Measurements from ENCODE around the gene FMO3. TPM values are rescaled to one million over a fixed set of nuclear protein-coding genes. Genes with fewer than 3 reads are reported as not detected.

The FMO3 gene
- total RNA-seq (2021), result not detected in 2 replicates
- not detected for Bru-seq, nascent RNA
- BruChase-seq, experiment 1, labeled RNA remaining after a 2-hour chase, result not detected
- not detected for BruChase-seq, experiment 2, labeled RNA remaining after a 6-hour chase
- long read RNA-seq, result 0 reads

- H4K20me1 ChIP-seq (ENCODE audit: insufficient read depth), result no peaks in the 10 kb centered on the region
- no peaks in the 10 kb centered on the region for H3K4me1 ChIP-seq (replicated peaks; ENCODE audit: insufficient read depth)
- no peak within 1 kb of the TSS for H2AFZ ChIP-seq
- ChIA-PET POLR2A (ENCODE audit: unreplicated experiment) (no interaction called here), CTCF (interaction anchor here (0.6 kb wide), 1 partner anchor 9 kb away, joined by 5 read pairs; no protein-coding TSS in a partner anchor)
- no peak within 1 kb of the TSS for H3K27ac ChIP-seq
- H3K79me2 ChIP-seq (ENCODE audit: low read depth), result no peaks in the 10 kb centered on the region
- H3K36me3 ChIP-seq (ENCODE audit: low read depth), result no peaks in the 10 kb centered on the region
- intact Hi-C loops (cut with micrococcal nuclease; ENCODE audit: unreplicated experiment), result no loop called here
- no peak for DNase-seq
- H3F3A ChIP-seq (ENCODE audit: insufficient read depth, low read depth), result no peaks in the 10 kb centered on the region
- BruUV-seq (replicated peaks), result no TSS peak
- H3K9me2 ChIP-seq (ENCODE audit: insufficient read depth), result peaks cover 6% of the 10 kb centered on the region; the same call in 1 of the 2 replicates
- no peaks in the 10 kb centered on the region for H3K9me3 ChIP-seq (ENCODE audit: insufficient read depth, low read depth)
- H3K4me2 ChIP-seq, result no peak within 1 kb of the TSS
- H3K4me3 ChIP-seq, result no peak within 1 kb of the TSS
- TF ChIP-seq EZH2 (IDR thresholded peaks at IDR 0.05; ENCODE audit: low read depth) (no peak), CTCF (conservative IDR thresholded peaks at IDR 0.05) (no peak)
- H3K27me3 ChIP-seq (ENCODE audit: insufficient read depth, low read depth), result no peaks in the 10 kb centered on the region
Observed at GRCh38 chr1:171090604-171091003, at the start of gene FMO3. FMO3 (plus strand) TSS chr1:171090905; CDS start chr1:171092659, 1,754 bp downstream.

GRCh38 chr1:171048014-171048413, 42.7 kb upstream of the FMO3 start:
- Histone ChIP-seq H3K9me3 (ENCODE audit: insufficient read depth, low read depth) (no peaks in the 10 kb centered on the region), H3F3A (ENCODE audit: insufficient read depth, low read depth) (no peaks in the 10 kb centered on the region), H3K36me3 (ENCODE audit: low read depth) (no peaks in the 10 kb centered on the region), H3K27ac (no peak overlapping the region), H2AFZ (no peak overlapping the region), H3K9me2 (ENCODE audit: insufficient read depth) (no peaks in the 10 kb centered on the region), H3K4me2 (no peak overlapping the region), H3K79me2 (ENCODE audit: low read depth) (no peaks in the 10 kb centered on the region), H3K4me1 (replicated peaks; ENCODE audit: insufficient read depth) (no peaks in the 10 kb centered on the region), H3K27me3 (ENCODE audit: insufficient read depth, low read depth) (no peaks in the 10 kb centered on the region), H4K20me1 (ENCODE audit: insufficient read depth) (no peaks in the 10 kb centered on the region), H3K4me3 (no peak overlapping the region)
- CTCF ChIA-PET, result no interaction called here
- POLR2A ChIA-PET (ENCODE audit: unreplicated experiment), result no interaction called here
- intact Hi-C loops (cut with micrococcal nuclease; ENCODE audit: unreplicated experiment), result no loop called here
- no peak for TF ChIP-seq CTCF (conservative IDR thresholded peaks at IDR 0.05)
- TF ChIP-seq EZH2 (IDR thresholded peaks at IDR 0.05; ENCODE audit: low read depth), result no peak
- no peak for DNase-seq
- no TSS peak for BruUV-seq (replicated peaks)

- no peak overlapping the region for H2AFZ ChIP-seq
- no peaks in the 10 kb centered on the region for H3K9me3 ChIP-seq (ENCODE audit: insufficient read depth, low read depth)
- H3K36me3 ChIP-seq (ENCODE audit: low read depth), result no peaks in the 10 kb centered on the region
- H3K27me3 ChIP-seq (ENCODE audit: insufficient read depth, low read depth), result no peaks in the 10 kb centered on the region
- POLR2A ChIA-PET (ENCODE audit: unreplicated experiment), result no interaction called here
- no TSS peak for BruUV-seq (replicated peaks)
- H3K4me1 ChIP-seq (replicated peaks; ENCODE audit: insufficient read depth), result no peaks in the 10 kb centered on the region
- TF ChIP-seq EZH2 (IDR thresholded peaks at IDR 0.05; ENCODE audit: low read depth) (no peak), CTCF (conservative IDR thresholded peaks at IDR 0.05) (no peak)
- H4K20me1 ChIP-seq (ENCODE audit: insufficient read depth), result no peaks in the 10 kb centered on the region
- H3F3A ChIP-seq (ENCODE audit: insufficient read depth, low read depth), result no peaks in the 10 kb centered on the region
- H3K27ac ChIP-seq, result no peak overlapping the region
- no peak overlapping the region for H3K4me2 ChIP-seq
- H3K4me3 ChIP-seq, result no peak overlapping the region
- intact Hi-C loops (cut with micrococcal nuclease; ENCODE audit: unreplicated experiment), result no loop called here
- no peaks in the 10 kb centered on the region for H3K79me2 ChIP-seq (ENCODE audit: low read depth)
- H3K9me2 ChIP-seq (ENCODE audit: insufficient read depth), result no peaks in the 10 kb centered on the region
- DNase-seq, result no peak
- CTCF ChIA-PET, result no interaction called here
Observed at GRCh38 chr1:171052977-171053376, 37.7 kb upstream of the FMO3 start.
